GM21825 (cell line): ENCODE results near the gene RHOBTB1.
"Not testable (repeated sequence)": the region's sequence is repeated elsewhere in the genome, so short reads cannot be mapped to it uniquely, and the experiment has no call there.

Source experiments
- ATAC-seq: cut with Tn5 transposase; IDR thresholded peaks from one replicate; pipeline ENCODE4 v1.9.1; 2021; ENCODE audit warnings: mild to moderate bottlenecking, moderate library complexity; ENCODE audit not compliant: unreplicated experiment

The RHOBTB1 gene

GRCh38 chr10:60871215-60871614 is 72.8 kb downstream of the RHOBTB1 start:
- no peak for ATAC-seq

GRCh38 chr10:60870803-60871202 is 73.2 kb downstream of the RHOBTB1 start:
- no peak for ATAC-seq

- ATAC-seq: no peak
Observed at GRCh38 chr10:60870416-60870728, 73.6 kb downstream of the RHOBTB1 start.

GRCh38 chr10:60869652-60870415 is 74.2 kb downstream of the RHOBTB1 start:
- ATAC-seq: no peak

- no peak for ATAC-seq
Observed at GRCh38 chr10:60868946-60869345, 75.0 kb downstream of the RHOBTB1 start.

GRCh38 chr10:60865198-60865783 is 78.7 kb downstream of the RHOBTB1 start:
- no peak for ATAC-seq

- ATAC-seq: no peak
Observed at GRCh38 chr10:60863796-60864195, 80.2 kb downstream of the RHOBTB1 start.

GRCh38 chr10:60862517-60862916 is 81.5 kb downstream of the RHOBTB1 start:
- no peak for ATAC-seq

- ATAC-seq: no peak
Observed at GRCh38 chr10:60856405-60856804, 87.6 kb downstream of the RHOBTB1 start.

GRCh38 chr10:60853637-60854036 is 90.3 kb downstream of the RHOBTB1 start:
- no peak for ATAC-seq

GRCh38 chr10:60853107-60853506 is 90.9 kb downstream of the RHOBTB1 start:
- no peak for ATAC-seq

- ATAC-seq: no peak
Observed at GRCh38 chr10:60849740-60850139, 94.2 kb downstream of the RHOBTB1 start.

GRCh38 chr10:60849217-60849616 is 94.8 kb downstream of the RHOBTB1 start:
- no peak for ATAC-seq

GRCh38 chr10:60848680-60849079 is 95.3 kb downstream of the RHOBTB1 start:
- ATAC-seq: no peak

- no peak for ATAC-seq
Observed at GRCh38 chr10:60848126-60848525, 95.9 kb downstream of the RHOBTB1 start.

- no peak for ATAC-seq
Observed at GRCh38 chr10:60846173-60846572, 97.8 kb downstream of the RHOBTB1 start.

GRCh38 chr10:60845038-60845437 is 98.9 kb downstream of the RHOBTB1 start:
- no peak for ATAC-seq

GRCh38 chr10:60842694-60843093 is 101.3 kb downstream of the RHOBTB1 start:
- no peak for ATAC-seq

- not testable (repeated sequence) for ATAC-seq
Observed at GRCh38 chr10:60841227-60841626, 102.8 kb downstream of the RHOBTB1 start.

- no peak for ATAC-seq
Observed at GRCh38 chr10:60835049-60835448, 108.9 kb downstream of the RHOBTB1 start.

- no peak for ATAC-seq
Observed at GRCh38 chr10:60834401-60834800, 109.6 kb downstream of the RHOBTB1 start.

GRCh38 chr10:60832136-60832535 is 111.8 kb downstream of the RHOBTB1 start:
- not testable (repeated sequence) for ATAC-seq

- no peak for ATAC-seq
Observed at GRCh38 chr10:60828489-60828852, 115.5 kb downstream of the RHOBTB1 start.
